NCI-H1105 (cell line): ENCODE measurements around the gene LMF2.
"Not testable (repeated sequence)": the region's sequence is repeated elsewhere in the genome, so short reads cannot be mapped to it uniquely, and the experiment has no call there.

Source experiments
- DNase-seq: peaks from one replicate; lab custom pipeline; 2025; lab: John Stamatoyannopoulos, UW

Gene LMF2, protein sequence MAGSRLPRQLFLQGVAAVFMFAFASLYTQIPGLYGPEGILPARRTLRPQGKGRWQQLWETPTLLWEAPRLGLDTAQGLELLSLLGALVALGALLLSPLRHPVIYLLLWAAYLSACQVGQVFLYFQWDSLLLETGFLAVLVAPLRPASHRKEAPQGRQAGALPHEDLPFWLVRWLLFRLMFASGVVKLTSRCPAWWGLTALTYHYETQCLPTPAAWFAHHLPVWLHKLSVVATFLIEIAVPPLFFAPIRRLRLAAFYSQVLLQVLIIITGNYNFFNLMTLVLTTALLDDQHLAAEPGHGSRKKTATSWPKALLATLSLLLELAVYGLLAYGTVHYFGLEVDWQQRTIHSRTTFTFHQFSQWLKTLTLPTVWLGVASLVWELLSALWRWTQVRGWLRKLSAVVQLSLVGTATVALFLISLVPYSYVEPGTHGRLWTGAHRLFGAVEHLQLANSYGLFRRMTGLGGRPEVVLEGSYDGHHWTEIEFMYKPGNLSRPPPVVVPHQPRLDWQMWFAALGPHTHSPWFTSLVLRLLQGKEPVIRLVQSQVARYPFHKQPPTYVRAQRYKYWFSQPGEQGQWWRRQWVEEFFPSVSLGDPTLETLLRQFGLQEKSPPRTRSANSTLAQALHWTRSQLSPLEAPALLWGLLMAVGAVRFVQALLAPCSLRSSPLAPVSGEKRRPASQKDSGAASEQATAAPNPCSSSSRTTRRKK

DNA sequence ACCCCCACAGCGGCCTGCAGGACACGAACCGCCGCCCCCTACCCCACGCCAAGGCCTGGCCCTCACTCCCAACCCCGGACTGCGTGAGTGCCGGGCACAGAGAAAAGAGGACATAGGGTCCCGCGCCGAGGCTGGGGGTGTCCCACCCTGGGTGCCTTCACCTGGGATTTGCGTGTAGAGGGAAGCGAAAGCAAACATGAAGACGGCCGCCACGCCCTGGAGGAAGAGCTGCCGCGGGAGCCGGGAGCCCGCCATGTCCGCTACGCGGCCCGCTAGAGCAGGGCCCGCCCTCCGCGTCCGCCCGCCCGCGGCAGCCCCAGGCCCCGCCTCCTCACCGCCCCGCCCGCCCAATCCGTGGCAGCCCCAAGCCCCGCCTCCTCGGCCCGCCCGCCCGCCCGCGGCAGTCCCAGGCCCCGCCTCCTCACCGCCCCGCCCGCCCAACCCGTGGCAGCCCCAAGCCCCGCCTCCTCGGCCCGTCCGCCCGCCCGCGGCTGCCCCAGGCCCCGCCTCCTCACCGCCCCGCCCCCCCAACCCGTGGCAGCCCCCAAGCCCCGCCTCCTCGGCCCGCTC is at the start of gene LMF2:
Gene LMF2, minus strand, starts transcription at position 282 of the 570 bp plus-strand sequence. Its CDS starts 27 bp downstream, at position 255.
- DNase-seq: peak; percentile 93

DNA sequence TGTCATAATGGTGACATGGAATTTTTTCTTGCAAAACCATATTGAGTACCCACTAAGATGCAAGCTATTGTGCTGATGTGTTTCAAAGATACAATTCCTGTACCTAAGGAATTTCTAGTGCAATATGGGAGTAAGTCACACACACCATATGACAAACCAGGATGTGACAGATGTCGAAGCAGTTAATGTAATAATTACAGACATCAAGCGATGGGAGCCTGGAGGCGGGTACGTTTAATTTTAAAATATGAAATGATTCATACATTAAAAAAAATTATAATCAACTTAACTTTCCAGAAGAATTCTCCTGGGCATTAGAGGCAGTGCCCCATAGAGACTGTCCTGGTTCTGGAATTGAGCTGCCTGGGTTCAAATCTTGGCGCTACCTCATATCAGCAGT is 49.2 kb upstream of the LMF2 start:
- no peak for DNase-seq

DNA sequence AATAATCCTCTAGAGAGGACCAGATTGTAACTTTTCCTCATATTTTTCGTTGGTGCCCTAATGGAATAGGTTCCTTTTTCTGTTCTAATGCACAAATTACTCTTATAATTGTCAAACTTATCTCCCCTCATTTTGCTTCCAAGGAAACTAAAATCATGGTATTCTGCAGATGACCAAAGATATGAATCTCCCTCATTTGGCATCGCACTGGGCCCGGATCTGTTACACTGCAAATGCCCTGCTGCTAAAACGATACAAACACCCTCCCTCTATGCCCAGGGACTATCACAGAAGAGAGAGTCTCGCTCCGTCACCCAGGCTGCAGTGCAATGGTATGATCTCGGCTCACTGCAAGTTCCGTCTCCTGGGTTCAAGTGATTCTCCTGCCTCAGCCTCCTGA is 45.8 kb upstream of the LMF2 start:
- no peak for DNase-seq

DNA sequence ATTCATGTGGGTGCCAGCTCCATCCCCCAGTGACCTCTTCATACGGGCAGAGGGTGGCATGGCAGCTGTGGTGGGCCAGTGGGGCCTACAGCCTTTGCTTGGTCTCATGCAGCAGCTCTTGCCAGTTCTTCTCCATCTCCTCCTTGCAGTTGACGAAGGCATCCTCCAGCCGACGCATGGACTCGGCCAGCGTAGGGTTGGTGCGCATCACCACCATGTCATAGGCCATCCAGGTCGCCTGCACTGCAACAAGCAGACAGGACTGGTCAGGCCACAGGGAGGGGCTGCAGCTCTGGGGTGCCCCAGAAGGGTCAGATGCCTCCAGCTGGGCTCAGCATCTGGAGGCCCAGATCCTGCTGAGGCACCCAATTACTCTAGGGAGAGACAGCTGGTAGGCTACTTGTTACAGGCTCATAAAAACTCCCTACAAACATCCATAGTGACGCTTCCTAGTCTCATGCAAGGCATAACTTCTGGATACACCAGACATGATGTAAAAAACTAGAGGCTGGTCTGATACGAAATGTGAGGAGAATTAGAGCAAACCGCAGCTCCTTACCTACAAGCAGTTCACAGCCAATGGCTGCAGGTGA is 43.8 kb upstream of the LMF2 start:
- DNase-seq: no peak

DNA sequence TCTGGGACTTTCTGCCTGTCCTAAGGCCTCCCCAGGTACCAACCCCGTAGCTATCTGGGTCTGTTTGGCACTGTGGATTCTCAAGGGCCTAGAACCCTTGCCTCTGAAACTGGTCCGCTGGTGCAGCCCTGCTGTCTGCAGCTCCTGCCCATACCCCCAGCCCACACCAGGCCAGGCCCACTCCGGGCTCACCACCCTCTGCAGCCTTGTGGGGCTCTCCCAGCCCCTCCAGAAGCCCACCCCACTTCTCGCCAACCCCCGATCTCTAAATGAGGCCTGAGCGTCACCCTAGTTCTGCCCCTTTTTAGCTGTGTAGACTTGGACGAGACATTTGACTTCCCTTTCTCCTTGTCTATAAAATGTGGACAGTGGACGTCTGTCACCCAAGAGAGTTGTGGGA is 42.9 kb upstream of the LMF2 start:
- no peak for DNase-seq

DNA sequence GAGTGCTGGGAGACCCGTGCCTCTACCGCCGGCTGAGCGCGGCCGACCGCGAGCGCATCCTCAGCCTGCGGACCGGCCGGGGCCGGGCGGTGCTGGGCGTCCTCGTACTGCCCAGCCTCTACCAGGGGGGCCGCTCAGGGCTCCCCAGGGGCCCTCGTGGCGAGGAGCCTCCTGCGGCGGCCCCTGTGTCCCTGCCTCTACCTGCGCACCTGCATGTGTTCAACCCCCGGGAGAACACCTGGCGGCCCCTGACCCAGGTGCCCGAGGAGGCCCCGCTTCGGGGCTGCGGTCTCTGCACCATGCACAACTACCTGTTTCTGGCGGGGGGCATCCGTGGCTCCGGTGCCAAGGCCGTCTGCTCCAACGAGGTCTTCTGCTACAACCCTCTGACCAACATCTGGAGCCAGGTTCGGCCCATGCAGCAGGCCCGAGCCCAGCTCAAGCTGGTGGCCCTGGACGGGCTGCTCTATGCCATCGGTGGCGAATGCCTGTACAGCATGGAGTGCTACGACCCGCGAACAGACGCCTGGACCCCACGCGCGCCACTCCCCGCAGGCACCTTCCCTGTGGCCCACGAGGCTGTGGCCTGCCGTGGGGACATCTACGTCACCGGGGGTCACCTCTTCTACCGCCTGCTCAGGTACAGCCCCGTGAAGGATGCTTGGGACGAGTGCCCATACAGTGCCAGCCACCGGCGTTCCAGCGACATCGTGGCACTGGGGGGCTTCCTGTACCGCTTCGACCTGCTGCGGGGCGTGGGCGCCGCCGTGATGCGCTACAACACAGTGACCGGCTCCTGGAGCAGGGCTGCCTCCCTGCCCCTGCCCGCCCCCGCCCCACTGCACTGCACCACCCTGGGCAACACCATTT is 41.7 kb upstream of the LMF2 start:
- DNase-seq: no peak

DNA sequence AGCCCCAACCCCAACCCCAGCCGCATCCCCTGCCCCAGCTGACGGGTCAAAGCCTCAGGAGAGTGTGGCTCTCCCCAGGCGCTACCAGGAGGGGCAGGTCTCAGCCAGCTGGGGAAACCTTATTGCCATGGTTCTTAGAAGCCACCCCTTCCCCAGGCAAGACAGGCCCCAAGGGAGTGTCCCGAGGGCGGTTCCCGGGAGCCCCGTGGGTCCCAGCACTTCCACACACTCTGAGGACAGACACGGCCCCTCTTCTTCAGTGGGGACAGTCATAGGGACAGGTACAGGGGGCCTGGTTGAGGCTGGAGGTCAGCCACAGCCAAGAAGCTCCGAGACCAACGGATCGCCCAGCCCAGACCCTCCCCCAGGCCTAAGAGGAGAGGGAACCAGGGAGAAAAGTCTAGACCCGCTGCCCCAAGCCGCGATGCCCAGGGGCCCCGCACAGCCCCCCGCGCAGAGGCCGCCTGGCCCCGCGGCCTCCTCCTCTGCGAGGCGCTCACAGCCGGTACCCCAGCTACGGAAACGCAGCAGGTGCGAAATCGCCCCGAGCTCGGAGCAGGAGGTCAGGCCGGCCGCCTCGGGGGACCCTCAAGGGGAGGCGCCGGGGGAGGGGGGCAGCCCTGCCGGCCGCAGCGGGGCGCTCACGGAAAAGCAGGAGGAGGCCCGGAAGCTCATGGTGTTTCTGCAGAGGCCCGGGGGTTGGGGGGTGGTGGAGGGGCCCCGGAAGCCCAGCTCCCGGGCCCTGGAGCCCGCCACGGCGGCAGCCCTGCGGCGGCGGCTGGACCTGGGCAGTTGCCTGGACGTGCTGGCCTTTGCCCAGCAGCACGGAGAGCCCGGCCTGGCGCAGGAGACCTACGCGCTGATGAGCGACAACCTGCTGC is 40.8 kb upstream of the LMF2 start:
- no peak for DNase-seq

DNA sequence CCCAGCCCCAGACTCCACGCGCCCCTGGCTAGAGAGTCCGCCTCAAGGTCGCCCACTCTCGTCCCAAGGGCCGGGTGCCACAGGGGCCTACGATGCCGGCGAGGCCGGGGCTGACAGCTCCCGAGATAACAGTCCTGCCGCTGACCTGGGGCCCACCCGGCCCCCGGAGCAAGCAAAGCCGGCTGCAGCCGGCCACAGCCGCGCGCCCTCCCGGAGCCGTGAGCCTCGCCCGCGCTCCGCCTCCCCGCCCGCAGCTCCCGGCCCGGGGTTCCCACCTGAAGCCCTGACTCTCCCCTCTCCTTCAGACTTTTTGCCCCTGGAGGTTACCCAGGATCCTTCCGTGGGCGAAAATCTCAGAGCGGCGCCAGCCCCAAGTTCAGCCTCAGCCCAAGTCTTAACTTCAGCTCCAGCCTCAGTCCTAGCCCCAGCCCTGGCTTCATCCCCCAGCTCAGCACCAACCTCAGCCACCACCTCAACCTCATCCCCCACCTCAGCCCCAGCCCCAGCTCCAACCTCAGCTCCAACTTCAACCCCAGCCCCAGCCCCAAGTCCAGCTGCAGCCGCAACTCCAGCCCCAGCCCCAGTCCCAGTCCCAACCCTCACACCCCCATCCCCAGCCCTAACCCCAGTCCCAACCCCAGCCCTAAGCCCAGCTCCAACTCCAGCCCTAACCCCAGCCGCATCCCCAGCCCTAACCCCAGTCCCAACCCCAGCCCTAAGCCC is 39.9 kb upstream of the LMF2 start:
- no peak for DNase-seq

DNA sequence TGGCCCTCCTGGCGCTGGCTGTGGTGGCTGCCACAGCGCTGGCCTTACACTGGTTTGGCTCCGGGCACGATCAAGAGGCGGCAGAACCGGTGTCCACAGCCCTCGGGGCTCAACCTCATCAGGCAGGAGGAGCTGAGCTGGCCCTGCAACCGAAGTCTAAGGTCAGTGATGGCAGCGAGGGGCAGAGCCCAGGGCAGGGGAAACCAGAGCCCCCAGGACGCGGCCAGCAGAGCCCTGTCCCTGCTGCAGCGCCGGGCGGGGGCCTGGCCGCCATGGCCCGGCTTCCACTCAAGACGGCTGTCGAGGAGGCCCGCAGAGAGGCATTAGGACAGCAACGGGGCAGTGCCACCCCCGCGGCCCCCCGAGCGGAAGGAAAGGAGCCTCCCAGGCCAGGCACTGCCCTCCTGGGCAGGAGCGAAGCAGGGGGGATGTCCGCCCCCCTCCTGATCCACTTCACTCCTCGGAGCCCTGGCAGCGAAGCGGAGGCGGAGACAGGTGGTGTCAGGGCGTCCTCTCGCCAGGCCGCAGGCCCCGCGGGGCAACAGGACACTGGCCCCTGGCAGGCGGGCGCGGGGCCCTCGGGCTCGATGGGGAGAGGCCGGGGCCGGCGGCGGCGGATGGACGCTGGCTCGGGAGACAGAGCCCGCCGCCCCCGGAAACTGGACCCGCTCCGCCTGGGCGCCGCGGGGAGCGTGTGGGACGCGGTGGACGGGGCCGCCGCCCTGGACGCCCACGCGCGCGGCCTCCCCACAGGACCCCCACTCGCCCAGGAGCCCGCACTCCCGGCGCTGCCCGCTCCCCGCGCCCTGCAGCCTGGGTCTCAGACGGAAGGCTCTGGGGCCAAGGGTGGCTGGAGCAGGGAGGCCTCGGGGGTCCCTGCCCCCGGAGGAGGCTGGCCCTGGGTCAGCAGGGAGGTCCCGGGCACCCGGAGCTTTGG is 39.1 kb upstream of the LMF2 start:
- no peak for DNase-seq

DNA sequence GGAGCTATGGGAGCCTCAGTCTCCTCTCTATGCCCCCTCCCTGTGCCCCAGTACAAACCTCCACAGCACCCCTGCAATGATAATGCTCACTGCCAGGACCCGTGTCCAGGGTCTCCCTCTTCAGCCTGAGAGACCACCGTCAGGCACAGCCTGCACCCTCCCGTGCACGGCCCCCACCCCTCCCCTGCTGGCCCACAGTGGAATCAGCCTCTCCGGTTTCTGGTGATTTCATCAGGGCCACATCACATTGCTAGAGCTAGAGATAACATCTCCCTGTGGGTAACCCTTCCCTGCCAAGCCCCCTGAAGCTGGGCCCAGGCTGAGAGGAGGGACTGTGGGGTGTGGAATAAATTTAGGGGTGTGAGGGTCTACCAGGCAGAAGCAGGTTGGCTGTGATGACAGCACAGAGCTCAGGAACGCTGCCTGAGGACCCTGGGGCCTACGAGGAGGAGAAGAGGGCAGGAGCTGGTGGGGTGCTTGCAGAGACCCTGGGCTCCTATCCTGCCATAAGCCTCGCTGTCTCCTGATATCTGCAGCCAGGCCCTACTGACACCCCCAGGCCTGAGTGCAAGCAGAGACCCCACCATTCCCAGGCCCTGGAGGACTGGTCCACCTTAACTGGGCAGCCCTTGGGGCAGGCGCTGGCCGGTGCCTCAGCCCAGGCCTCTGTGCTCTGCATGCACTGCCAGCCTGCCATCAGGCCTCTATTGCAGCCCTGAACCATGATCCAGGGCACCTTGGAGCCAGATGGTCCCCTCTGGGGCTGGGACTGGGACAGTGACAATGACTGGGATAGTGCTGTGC is 38.2 kb upstream of the LMF2 start, which contains the start of gene KLHDC7B:
Gene KLHDC7B, plus strand, starts transcription at position 378 of the 804 bp plus-strand sequence. Its CDS starts 345 bp downstream, at position 723.
- DNase-seq: no peak

DNA sequence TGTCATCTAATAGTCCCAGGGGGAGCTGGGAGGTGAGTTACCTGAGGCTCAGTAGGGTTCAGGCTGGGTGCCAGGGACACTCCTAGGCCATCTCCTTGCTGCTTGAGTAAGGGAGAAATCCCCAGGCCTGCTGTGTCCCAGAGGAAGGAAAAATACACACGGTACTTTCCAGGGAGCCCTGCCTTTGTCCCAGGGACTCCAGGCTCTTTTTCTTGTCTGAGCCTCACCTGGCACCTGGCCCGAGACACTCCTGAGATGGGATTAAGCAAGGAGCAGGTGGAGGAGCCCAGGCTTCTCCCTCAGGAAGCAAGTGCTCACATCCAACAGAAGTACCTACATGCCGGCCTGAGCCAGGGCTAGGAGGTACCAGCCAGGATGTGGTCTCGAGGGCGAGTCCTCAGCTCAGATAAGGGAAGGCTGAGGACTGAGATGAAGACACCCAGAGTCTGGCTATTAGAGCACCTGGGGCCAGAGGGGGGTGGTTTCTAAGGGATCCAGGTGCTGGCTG is 37.3 kb upstream of the LMF2 start:
- DNase-seq: no peak

DNA sequence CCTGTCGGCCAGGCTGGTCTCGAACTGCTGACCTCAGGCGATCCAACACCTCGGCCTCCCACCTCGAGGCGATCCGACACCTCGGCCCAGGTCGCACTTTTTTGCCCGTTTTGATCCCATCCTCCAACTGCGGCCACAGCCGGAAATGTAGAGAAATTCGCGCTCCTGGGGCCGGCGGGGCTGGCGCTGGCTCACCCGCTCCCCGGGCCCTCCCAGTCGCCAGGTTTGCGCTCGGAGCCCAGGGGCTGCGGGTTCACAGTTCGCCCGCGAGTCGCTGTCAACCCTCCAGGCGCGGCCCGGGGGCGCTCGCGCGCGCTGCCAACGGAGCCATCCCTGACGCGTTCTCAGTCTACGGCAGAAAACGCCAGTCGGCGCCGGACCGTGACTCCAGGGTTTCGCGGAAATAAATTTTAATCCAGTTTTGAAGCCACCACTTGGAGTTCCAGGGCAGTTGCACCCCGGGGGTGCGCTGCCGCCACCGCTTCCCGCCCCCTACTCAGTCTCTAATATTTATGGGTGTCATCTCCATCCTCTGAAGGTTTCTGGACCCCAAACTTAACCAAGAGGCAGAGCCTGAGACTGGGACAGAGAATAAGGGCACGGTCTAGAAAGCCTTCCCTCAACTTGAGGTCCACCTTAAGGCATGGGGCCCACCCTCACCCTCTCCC is 36.7 kb upstream of the LMF2 start:
- DNase-seq: no peak

DNA sequence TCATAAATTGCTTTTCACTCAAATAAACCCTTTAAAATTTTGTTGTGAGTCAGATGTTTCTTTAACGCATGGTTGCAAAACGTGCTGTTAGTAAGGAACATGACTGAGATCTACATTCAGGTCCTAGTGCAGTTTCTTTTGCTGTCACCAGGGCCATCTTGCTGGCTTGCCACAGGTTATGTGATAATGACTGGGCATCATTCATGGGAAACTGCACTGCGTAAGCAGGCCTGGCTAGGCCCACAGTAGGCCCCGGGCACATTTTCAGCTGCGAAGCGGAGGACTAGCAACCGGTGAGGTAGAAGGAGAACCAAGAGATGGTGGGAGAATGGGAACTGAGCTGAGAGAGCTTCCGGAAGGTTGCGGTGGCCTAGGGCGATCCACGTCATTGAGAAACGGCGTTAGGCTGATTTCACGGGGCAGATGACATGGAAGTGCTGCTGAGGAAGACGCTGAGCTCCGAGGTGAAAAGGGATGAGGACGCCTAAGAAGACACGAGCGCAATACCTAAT is 35.0 kb upstream of the LMF2 start:
- no peak for DNase-seq

DNA sequence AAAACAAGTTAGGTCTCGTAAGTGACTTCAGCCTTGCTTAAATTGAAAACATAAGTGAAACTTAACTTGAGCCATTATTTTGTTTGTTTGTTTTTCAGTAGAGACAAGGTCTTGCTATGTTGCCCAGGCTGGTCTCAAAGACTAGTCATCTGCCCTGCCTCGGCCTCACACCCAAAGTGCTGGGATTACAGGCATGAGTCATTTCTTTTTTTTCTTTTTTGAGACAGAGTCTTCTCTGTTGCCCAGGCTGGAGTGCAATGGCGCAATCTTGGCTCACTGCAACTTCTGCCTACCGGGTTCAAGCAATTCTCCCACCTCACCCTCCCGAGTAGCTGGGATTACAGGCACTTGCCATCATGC is 34.1 kb upstream of the LMF2 start:
- DNase-seq: not testable (repeated sequence)

DNA sequence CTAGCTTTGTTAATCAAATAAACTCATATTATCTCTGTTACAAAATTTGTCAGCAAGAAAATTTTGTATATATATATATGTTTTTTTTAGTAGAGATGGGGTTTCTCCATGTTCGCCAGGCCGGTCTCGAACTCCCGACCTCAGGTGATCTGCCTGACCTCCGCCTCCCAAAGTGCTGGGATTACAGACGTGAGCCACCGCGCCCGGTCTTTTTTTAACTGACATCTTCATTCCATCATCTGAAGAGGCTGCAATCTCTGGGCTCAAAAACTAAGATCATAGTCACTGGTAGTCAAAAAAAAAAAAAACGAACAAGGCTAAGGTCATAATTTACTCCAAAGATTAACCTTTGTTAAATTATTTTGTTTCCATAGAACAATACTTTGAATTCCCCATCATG is 32.9 kb upstream of the LMF2 start:
- DNase-seq: no peak

DNA sequence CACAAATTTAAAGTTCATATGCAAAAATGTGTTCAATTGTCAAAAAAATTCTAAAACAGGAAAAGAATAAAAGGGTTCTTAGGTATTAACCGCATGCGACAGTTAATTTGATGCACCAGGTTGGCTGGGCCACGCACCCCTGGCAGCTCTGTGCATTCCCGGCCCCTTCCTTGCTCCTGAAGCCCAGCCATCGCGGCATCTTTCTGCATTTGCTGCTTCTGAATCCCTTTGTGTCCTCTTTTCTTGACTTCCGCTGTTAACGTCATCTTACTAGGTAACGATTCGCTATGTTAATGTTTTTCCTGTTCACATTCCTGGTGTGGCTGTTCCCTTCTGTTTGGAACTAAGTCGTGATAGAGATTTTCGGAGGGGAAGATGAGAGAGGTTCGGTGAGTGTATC is 30.3 kb upstream of the LMF2 start:
- no peak for DNase-seq

DNA sequence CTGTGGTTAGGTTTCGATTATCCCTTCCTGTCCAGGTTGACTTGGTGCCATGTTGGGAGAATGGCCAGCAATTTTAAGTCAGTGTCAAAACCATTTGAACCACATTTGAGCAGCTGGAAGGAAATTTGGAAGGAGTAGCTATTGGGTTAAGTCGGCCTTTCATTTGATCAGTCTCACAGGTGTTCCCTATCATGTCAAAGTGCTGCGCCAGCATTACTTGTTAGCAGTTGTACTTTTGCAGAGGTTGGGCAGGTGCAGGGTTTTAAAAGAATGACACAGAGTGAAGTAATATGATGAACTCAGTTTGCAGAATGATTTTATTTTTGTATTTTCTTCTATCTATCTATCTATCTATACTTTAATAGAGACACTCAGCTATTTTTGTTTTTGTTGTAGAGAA is 28.7 kb upstream of the LMF2 start:
- no peak for DNase-seq
